HCT116 (cell line): ENCODE results near the gene SPOPL. TPM values are rescaled to one million over a fixed set of nuclear protein-coding genes. Genes with fewer than 3 reads are reported as not detected.

Experiments used
- ATAC-seq: fragments of 200-7000 bp; cut with Tn5 transposase; 2 replicates; pipeline ENCODE4 v1.9.1; 2020; ENCODE audit warnings: mild to moderate bottlenecking, moderate library complexity
- BruUV-seq: library from RNA; stranded (reverse); fragments of 400-500 nt; replicated peaks from 2 replicates; lab custom pipeline; 2021; lab: Mats Ljungman, UMichigan
- CTCF ChIA-PET: fragments of 300-600 bp; sonication (Branson Sonifier 250); formaldehyde crosslinking; loops from one replicate; lab custom pipeline; 2021; ENCODE audit warnings: antibody characterized with exemption; lab: Charles Lee
- POLR2A ChIA-PET: fragments of 300-600, 350-600 bp; sonication (Branson Sonifier 250); formaldehyde crosslinking; loops from one replicate; lab custom pipeline; 2021; ENCODE audit warnings: antibody characterized with exemption; lab: Charles Lee
- RAD21 ChIA-PET, 2 experiments: fragments of 300-600 bp; sonication (Branson Sonifier 250); formaldehyde crosslinking; loops; one replicate each; lab custom pipeline; 2023; ENCODE audit warnings: low total read pairs in 2 of 2; ENCODE audit not compliant: uncharacterized antibody in 2 of 2, unreplicated experiment in 2 of 2, low non-redundant PET in 1 of 2; lab: Charles Lee
- DNase-seq: peaks from one replicate; pipeline ENCODE4 v3.0.0-alpha.2; 2010; ENCODE audit warnings: low read depth, low spot score
- H2AFZ ChIP-seq: fragments of 200-600 bp; shearing (Covaris generic), sonication (generic); 2 replicates; pipeline ENCODE4 v1.6.1; 2017; ENCODE audit warnings: low read depth, mixed run types, mixed read lengths, antibody characterized with exemption, low read length; ENCODE audit not compliant: poor library complexity, severe bottlenecking
- H3K27ac ChIP-seq: 2 replicates; pipeline ENCODE4 v1.5.1; 2012; ENCODE audit warnings: low read depth, low read length
- H3K27me3 ChIP-seq: fragments of 200-600 bp; sonication (generic); 2 replicates; pipeline ENCODE4 v1.6.1; 2016; ENCODE audit warnings: mixed run types, low read length, mixed read lengths; ENCODE audit not compliant: insufficient read depth
- H3K36me3 ChIP-seq, 2 experiments: fragments of 200-500 bp in 1 of 2; fragments of 200-600 bp in 1 of 2; sonication (Bioruptor generic) in 1 of 2; sonication (generic) in 1 of 2; 2 replicates each; pipeline versions ENCODE4 v1.5.1 to v1.6.1; 2014 to 2016; ENCODE audit warnings: low read length in 2 of 2, inconsistent platforms in 1 of 2, mixed read lengths in 1 of 2, mixed run types in 1 of 2; ENCODE audit not compliant: insufficient read depth in 2 of 2, control insufficient read depth in 1 of 2
- H3K4me1 ChIP-seq, 2 experiments: fragments of 200-600 bp in 1 of 2; sonication (generic) in 1 of 2; 2 replicates each; pipeline versions ENCODE4 v1.5.1 to v1.6.1; 2012 to 2017; ENCODE audit warnings: low read length in 2 of 2, inconsistent platforms in 1 of 2, mild to moderate bottlenecking in 1 of 2, mixed read lengths in 1 of 2, mixed run types in 1 of 2, moderate library complexity in 1 of 2; ENCODE audit not compliant: insufficient read depth in 2 of 2, control insufficient read depth in 1 of 2
- H3K4me2 ChIP-seq: fragments of 200-600 bp; sonication (generic); 2 replicates; pipeline ENCODE4 v1.6.1; 2017; ENCODE audit warnings: mixed run types, low read length, mixed read lengths
- H3K4me3 ChIP-seq, 2 experiments: fragments of 200-600 bp in 1 of 2; sonication (generic) in 1 of 2; replicated peaks in 1 of 2; 2 replicates each; pipeline ENCODE4 v1.5.1; 2011 to 2016; ENCODE audit warnings: low read length in 2 of 2, control low read depth in 1 of 2, low read depth in 1 of 2, mild to moderate bottlenecking in 1 of 2, mixed read lengths in 1 of 2, mixed run types in 1 of 2
- H3K79me2 ChIP-seq: fragments of 200-600 bp; sonication (generic); 2 replicates; pipeline ENCODE4 v1.6.1; 2017; ENCODE audit warnings: mild to moderate bottlenecking, mixed run types, low read length, moderate library complexity, mixed read lengths; ENCODE audit not compliant: insufficient read depth
- H3K9ac ChIP-seq: fragments of 200-600 bp; sonication (generic); 2 replicates; pipeline ENCODE4 v1.6.1; 2016; ENCODE audit warnings: low read length, mixed read lengths
- H3K9me2 ChIP-seq: fragments of 200-600 bp; sonication (generic), shearing (Covaris generic); 2 replicates; pipeline ENCODE4 v1.6.1; 2017; ENCODE audit warnings: mixed run types, mild to moderate bottlenecking, moderate library complexity; ENCODE audit not compliant: insufficient read depth
- H3K9me3 ChIP-seq, 2 experiments: fragments of 200-500 bp in 1 of 2; fragments of 200-600 bp in 1 of 2; sonication (Bioruptor generic) in 1 of 2; sonication (generic) in 1 of 2; 2 replicates each; pipeline ENCODE4 v1.6.1; 2014 to 2017; ENCODE audit warnings: low read length in 2 of 2, mixed read lengths in 2 of 2, inconsistent platforms in 1 of 2, low read depth in 1 of 2, mild to moderate bottlenecking in 1 of 2, mixed run types in 1 of 2, moderate library complexity in 1 of 2; ENCODE audit not compliant: control insufficient read depth in 1 of 2, insufficient read depth in 1 of 2
- H4K20me1 ChIP-seq: fragments of 200-600 bp; sonication (generic), shearing (Covaris generic); 2 replicates; pipeline ENCODE4 v1.6.1; 2017; ENCODE audit warnings: mixed run types, mild to moderate bottlenecking, moderate library complexity; ENCODE audit not compliant: insufficient read depth
- CEBPB ChIP-seq: IDR thresholded peaks from 2 replicates; pipeline ENCODE4 v1.6.1; 2012; ENCODE audit warnings: low read depth
- POLR2AphosphoS5 ChIP-seq: IDR thresholded peaks from 2 replicates; pipeline ENCODE4 v1.6.1; 2011; ENCODE audit warnings: mild to moderate bottlenecking, low read depth, low read length, moderate library complexity
- RAD21 ChIP-seq: IDR thresholded peaks from 2 replicates; pipeline ENCODE4 v1.6.1; 2012; ENCODE audit warnings: low read depth, mild to moderate bottlenecking
- SP1 ChIP-seq: IDR thresholded peaks from 2 replicates; pipeline ENCODE4 v1.6.1; 2012; ENCODE audit warnings: low read depth
- YY1 ChIP-seq: IDR thresholded peaks from 2 replicates; pipeline ENCODE4 v1.6.1; 2011; ENCODE audit warnings: low read length, low read depth, moderate library complexity, mild to moderate bottlenecking; ENCODE audit not compliant: insufficient replicate concordance; ENCODE audit errors: extremely low read depth
- intact Hi-C: fragments of 100-400 bp; cut with micrococcal nuclease; formaldehyde crosslinking; loops from 2 replicates; pipeline ENCODE4 v1.10.0; 2022
- total RNA-seq: library from RNA; stranded (reverse); gene quantifications from one replicate; pipeline ENCODE4 v1.2.1, GENCODE V29; 2021; ENCODE audit not compliant: unreplicated experiment
- TF ChIP-seq, protein P1 (sequence below): IDR thresholded peaks from 2 replicates; pipeline ENCODE4 v1.6.1; 2012; ENCODE audit warnings: low read depth
- TF ChIP-seq, protein P2 (sequence below): IDR thresholded peaks from 2 replicates; pipeline ENCODE4 v1.6.1; 2011; ENCODE audit warnings: mild to moderate bottlenecking, low read length, moderate library complexity; ENCODE audit not compliant: insufficient replicate concordance; ENCODE audit errors: extremely low read depth

Gene SPOPL
- total RNA-seq, 1 experiment from 2014 or later: 48.3 TPM

- H3K27me3 ChIP-seq: no peaks in the 10 kb centered on the region
- TF ChIP-seq, protein P1, sequence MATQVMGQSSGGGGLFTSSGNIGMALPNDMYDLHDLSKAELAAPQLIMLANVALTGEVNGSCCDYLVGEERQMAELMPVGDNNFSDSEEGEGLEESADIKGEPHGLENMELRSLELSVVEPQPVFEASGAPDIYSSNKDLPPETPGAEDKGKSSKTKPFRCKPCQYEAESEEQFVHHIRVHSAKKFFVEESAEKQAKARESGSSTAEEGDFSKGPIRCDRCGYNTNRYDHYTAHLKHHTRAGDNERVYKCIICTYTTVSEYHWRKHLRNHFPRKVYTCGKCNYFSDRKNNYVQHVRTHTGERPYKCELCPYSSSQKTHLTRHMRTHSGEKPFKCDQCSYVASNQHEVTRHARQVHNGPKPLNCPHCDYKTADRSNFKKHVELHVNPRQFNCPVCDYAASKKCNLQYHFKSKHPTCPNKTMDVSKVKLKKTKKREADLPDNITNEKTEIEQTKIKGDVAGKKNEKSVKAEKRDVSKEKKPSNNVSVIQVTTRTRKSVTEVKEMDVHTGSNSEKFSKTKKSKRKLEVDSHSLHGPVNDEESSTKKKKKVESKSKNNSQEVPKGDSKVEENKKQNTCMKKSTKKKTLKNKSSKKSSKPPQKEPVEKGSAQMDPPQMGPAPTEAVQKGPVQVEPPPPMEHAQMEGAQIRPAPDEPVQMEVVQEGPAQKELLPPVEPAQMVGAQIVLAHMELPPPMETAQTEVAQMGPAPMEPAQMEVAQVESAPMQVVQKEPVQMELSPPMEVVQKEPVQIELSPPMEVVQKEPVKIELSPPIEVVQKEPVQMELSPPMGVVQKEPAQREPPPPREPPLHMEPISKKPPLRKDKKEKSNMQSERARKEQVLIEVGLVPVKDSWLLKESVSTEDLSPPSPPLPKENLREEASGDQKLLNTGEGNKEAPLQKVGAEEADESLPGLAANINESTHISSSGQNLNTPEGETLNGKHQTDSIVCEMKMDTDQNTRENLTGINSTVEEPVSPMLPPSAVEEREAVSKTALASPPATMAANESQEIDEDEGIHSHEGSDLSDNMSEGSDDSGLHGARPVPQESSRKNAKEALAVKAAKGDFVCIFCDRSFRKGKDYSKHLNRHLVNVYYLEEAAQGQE: no peak
- no peak for TF ChIP-seq YY1
- TF ChIP-seq POLR2AphosphoS5: no peak
- no peak for TF ChIP-seq RAD21
- TF ChIP-seq CEBPB: no peak
- TF ChIP-seq SP1: no peak
- TF ChIP-seq, protein P2, sequence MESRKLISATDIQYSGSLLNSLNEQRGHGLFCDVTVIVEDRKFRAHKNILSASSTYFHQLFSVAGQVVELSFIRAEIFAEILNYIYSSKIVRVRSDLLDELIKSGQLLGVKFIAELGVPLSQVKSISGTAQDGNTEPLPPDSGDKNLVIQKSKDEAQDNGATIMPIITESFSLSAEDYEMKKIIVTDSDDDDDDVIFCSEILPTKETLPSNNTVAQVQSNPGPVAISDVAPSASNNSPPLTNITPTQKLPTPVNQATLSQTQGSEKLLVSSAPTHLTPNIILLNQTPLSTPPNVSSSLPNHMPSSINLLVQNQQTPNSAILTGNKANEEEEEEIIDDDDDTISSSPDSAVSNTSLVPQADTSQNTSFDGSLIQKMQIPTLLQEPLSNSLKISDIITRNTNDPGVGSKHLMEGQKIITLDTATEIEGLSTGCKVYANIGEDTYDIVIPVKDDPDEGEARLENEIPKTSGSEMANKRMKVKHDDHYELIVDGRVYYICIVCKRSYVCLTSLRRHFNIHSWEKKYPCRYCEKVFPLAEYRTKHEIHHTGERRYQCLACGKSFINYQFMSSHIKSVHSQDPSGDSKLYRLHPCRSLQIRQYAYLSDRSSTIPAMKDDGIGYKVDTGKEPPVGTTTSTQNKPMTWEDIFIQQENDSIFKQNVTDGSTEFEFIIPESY: no peak
- ChIA-PET RAD21 (no interaction called here), CTCF (no interaction called here), POLR2A (no interaction called here)
- no peaks in the 10 kb centered on the region for H3K9me3 ChIP-seq
- H3K4me3 ChIP-seq: no peak overlapping the region
- BruUV-seq: no TSS peak
- no peak overlapping the region for H2AFZ ChIP-seq
- H3K4me1 ChIP-seq: peaks cover 5 to 6% of the 10 kb centered on the region in 2 experiments; a peak in 2 of 4 replicates
- no peak overlapping the region for H3K9ac ChIP-seq
- DNase-seq: no peak
- no peak overlapping the region for H3K27ac ChIP-seq
- intact Hi-C loops: no loop called here
- no peaks in the 10 kb centered on the region for H3K9me2 ChIP-seq
- H3K79me2 ChIP-seq: no peaks in the 10 kb centered on the region
- H4K20me1 ChIP-seq: no peaks in the 10 kb centered on the region
- no peaks in the 10 kb centered on the region for H3K36me3 ChIP-seq
- no peak for ATAC-seq
- no peak overlapping the region for H3K4me2 ChIP-seq
These were observed 9.4 kb upstream of the SPOPL start for GRCh38 chr2:138492160-138492559.
